Mesothelial cell of epicardium (in vitro differentiated cells): ENCODE results near the gene CLEC19A. TPM values are rescaled to one million over a fixed set of nuclear protein-coding genes. Genes with fewer than 3 reads are reported as not detected.

Experiments
- DNase-seq, 2 experiments: peaks; one replicate each; pipeline ENCODE4 v3.0.0; 2021; ENCODE audit warnings: low spot score in 2 of 2; ENCODE audit not compliant: unreplicated experiment in 2 of 2
- H3K27ac Mint-ChIP-seq: 2 replicates; pipeline ENCODE4 v1.8.0; 2021; ENCODE audit warnings: mixed read lengths
- H3K27me3 Mint-ChIP-seq: 2 replicates; pipeline ENCODE4 v1.8.0; 2021; ENCODE audit warnings: low read depth, mixed read lengths
- H3K36me3 Mint-ChIP-seq: 2 replicates; pipeline ENCODE4 v1.8.0; 2021; ENCODE audit warnings: mixed read lengths
- H3K4me1 Mint-ChIP-seq: 2 replicates; pipeline ENCODE4 v1.8.0; 2021; ENCODE audit warnings: mixed read lengths
- H3K4me3 Mint-ChIP-seq: 2 replicates; pipeline ENCODE4 v1.8.0; 2021; ENCODE audit warnings: mild to moderate bottlenecking, moderate library complexity, mixed read lengths
- H3K9me3 Mint-ChIP-seq: 2 replicates; pipeline ENCODE4 v1.8.0; 2021; ENCODE audit warnings: mixed read lengths
- CTCF ChIP-seq: fragments of 200-600 bp; sonication (generic); IDR thresholded peaks from one replicate; pipeline ENCODE4 v1.5.0; 2021; ENCODE audit warnings: antibody characterized with exemption; ENCODE audit not compliant: unreplicated experiment
- total RNA-seq: library from RNA; stranded (reverse); gene quantifications from 3 replicates; pipeline ENCODE4 v1.2.1, GENCODE V29; 2021

Gene CLEC19A
- total RNA-seq, 1 donor from 2014 or later: not detected

- Mint-ChIP-seq H3K36me3 (peaks cover 13% of the 10 kb centered on the region), H3K9me3 (peaks cover 7% of the 10 kb centered on the region), H3K4me3 (no peak overlapping the region), H3K4me1 (no peaks in the 10 kb centered on the region), H3K27ac (no peak overlapping the region), H3K27me3 (no peaks in the 10 kb centered on the region)
- no peak for TF ChIP-seq CTCF
- DNase-seq: no peak
Measured at GRCh38 chr16:19240494-19240893, 45.0 kb upstream of the CLEC19A start.

GRCh38 chr16:19241512-19241911 lies 44.0 kb upstream of the CLEC19A start:
- H3K9me3 Mint-ChIP-seq: no peaks in the 10 kb centered on the region
- no peak for TF ChIP-seq CTCF
- H3K4me1 Mint-ChIP-seq: no peaks in the 10 kb centered on the region
- H3K4me3 Mint-ChIP-seq: no peak overlapping the region
- H3K27me3 Mint-ChIP-seq: no peaks in the 10 kb centered on the region
- H3K36me3 Mint-ChIP-seq: peaks cover 3% of the 10 kb centered on the region
- H3K27ac Mint-ChIP-seq: no peak overlapping the region
- no peak for DNase-seq

- H3K36me3 Mint-ChIP-seq: peaks cover 3% of the 10 kb centered on the region
- H3K4me3 Mint-ChIP-seq: no peak overlapping the region
- no peak for DNase-seq
- no peaks in the 10 kb centered on the region for H3K4me1 Mint-ChIP-seq
- H3K9me3 Mint-ChIP-seq: no peaks in the 10 kb centered on the region
- H3K27ac Mint-ChIP-seq: no peak overlapping the region
- H3K27me3 Mint-ChIP-seq: no peaks in the 10 kb centered on the region
- no peak for TF ChIP-seq CTCF
Measured at GRCh38 chr16:19242186-19242585, 43.3 kb upstream of the CLEC19A start.

GRCh38 chr16:19242987-19243575 lies 42.5 kb upstream of the CLEC19A start:
- peaks cover 3% of the 10 kb centered on the region for H3K36me3 Mint-ChIP-seq
- no peak for TF ChIP-seq CTCF
- no peak overlapping the region for H3K27ac Mint-ChIP-seq
- H3K4me1 Mint-ChIP-seq: no peaks in the 10 kb centered on the region
- H3K27me3 Mint-ChIP-seq: no peaks in the 10 kb centered on the region
- H3K9me3 Mint-ChIP-seq: peaks cover 4% of the 10 kb centered on the region
- no peak overlapping the region for H3K4me3 Mint-ChIP-seq
- DNase-seq: no peak

- Mint-ChIP-seq H3K27me3 (no peaks in the 10 kb centered on the region), H3K27ac (no peak overlapping the region), H3K4me3 (no peak overlapping the region), H3K9me3 (peaks cover 6% of the 10 kb centered on the region), H3K36me3 (peaks cover 3% of the 10 kb centered on the region), H3K4me1 (no peaks in the 10 kb centered on the region)
- TF ChIP-seq CTCF: no peak
- no peak for DNase-seq
Measured at GRCh38 chr16:19245326-19245925, 40.1 kb upstream of the CLEC19A start.
